Stimulated activated CD8-positive, alpha-beta memory T cell treated with anti-CD3 and anti-CD28 coated beads, Interleukin-15, amount 100 ng/mL, for 4 hours (primary cell): ENCODE measurements around the gene CDH13.

Experiments
- DNase-seq, 2 donors: peaks; one replicate each; pipeline ENCODE4 v3.0.0-alpha.2; 2020; ENCODE audit warnings: low read depth in 2 of 2

CDH13 gene

DNA sequence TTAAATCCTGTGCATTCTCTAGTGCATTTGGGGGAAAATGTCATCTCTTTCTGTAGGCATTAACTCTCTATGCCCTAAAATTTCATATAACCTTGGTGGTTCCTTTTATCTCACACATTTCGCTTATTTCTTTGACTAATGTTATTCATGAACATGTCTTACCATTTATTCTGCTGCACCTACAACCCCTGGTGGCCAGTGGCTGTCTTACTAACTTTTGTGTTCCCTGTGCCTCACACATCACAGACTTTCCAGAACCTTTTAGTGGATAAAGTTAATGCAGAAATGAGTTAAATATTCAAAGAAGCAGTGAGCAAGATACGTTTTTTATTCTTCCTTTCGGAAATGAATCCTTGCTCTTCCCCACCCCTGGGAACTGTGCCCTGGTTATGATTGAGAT lies 111.9 kb downstream of the CDH13 start:
- no peak for DNase-seq

DNA sequence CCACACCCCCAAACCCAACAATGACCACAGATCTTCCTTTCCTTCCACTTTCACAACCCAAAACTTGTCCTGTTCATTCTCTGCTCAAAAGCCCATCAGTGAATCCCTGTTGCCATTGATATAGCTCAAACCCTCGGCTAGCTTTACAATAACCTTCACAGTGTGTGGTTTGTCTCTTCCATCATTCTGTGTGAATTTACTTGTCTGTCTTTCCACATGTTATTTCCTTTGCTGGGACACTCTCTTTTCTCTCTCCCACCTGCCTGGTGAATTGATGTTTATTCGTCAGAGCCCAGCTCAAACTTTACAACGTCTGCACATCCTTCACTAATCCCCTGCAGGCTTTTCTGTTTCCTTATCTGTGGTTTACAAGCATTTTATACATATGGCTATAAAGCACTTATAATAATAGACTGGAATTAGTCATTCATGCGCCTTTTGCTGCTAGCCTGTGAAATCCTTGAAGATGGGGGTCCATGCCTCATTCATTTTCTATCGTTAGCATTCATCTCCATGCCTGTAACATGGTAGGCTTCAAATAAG lies 114.4 kb downstream of the CDH13 start:
- no peak for DNase-seq

DNA sequence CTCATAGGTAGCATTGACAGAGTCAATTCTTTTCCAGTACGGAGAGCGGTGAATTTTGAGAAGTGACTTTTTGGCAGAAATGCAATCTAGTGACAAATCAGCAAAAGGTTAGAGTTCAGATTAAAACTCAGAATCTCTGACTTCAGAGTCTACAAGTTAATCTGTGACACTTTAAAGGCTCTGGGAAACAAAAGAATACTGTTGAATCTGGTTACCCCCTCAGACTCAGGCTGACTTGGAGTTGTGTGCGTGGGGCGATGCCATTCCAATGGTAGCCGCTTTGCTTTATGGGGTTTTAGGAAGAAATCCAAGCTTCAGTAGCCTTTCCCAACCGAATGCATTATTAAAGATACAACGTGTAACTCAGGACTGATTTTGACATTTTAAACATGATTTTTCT lies 118.2 kb downstream of the CDH13 start:
- DNase-seq, result no peak

DNA sequence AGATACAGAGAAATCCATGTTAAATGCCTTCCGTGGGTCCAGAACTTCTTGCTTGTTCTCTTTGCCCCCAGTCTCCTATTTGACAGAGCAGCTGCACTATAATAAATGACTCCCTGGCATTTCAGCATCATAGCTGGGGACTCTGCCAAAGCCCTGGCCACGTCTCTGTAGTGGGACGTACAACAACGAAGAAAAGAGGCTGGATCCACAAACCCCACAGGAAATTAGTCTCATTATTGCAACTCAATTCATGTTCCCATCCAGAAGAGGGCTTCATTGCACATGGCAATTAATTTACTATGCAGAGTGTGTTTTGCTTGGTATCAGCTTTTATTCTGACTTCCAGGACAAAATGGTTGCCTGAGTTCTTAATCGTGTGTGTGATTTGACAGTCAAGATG lies 121.3 kb downstream of the CDH13 start:
- DNase-seq, result no peak

DNA sequence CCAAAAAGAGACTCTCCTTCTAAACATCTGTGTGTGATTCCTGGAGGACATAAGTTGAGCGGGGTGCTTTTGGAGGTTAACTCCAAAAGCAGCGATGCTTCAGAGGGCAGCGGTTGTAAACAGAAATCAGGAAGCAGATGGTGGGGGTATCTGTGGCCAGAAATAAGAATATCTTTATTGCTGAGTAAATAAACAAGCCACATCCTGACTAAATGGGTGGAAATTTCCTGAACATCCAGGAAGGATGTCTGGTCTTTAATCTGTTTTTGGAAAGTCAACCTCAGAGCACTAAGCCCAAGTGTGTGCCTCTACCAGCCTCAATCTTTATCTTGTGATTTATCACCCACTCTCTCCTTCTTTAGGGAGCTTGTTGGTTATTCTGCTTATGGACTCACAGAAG lies 123.3 kb downstream of the CDH13 start:
- no peak for DNase-seq

DNA sequence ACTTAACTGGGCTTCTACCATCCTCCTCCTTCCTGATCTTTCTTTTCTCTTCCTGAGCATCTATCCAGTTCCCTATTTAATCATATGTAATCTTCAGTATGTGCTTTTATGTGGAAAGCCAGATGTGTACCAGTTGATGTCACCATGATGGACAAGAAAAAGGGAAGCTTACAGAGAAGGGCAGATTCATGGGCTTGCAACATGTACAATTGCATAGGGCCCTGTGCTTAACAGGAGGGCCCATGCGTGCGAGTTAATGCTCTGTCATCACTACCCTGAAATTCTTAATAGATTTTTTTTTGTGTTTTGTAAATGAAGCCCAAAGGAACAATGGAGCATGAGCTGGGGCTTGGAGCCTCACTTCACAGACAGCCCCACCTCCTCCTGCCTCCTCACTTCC lies 124.3 kb downstream of the CDH13 start:
- no peak for DNase-seq

DNA sequence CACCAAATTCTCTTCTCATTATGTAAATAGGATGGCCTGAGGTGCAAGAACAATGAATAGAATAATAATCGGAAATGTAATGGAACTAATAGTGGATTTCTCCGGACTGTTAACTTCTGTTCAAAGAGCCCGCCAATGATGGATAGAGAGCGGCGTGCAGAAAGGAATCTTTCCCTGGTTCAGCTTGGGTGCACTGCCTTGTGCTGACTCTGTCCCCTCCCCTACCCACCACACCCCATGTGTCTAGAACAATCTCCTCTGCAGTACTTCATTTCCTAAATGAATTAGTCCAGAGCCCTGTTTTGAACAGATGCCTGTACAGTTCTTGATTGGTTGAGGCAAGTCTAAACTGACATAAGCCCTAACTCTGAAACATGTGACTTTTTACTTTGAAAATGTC lies 125.4 kb downstream of the CDH13 start:
- DNase-seq, result no peak

DNA sequence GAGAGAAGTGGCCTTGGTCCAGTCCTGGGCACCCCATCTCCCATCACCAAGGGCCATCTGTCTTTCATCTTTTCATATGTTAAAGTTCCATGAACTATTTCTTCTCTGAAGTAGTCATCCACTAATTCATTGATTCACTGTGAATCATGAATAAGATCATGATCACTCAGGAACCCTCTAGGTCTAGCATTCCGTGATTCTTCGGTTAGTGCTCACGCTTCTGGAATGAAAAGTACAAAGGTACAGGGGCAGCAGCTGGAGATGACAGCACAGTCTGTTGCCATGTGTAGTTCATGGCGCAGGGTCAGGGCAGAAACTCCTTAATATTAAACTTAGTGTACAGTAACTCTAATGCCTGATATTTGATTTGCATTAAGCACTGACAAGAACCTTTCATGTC lies 127.1 kb downstream of the CDH13 start:
- no peak for DNase-seq

DNA sequence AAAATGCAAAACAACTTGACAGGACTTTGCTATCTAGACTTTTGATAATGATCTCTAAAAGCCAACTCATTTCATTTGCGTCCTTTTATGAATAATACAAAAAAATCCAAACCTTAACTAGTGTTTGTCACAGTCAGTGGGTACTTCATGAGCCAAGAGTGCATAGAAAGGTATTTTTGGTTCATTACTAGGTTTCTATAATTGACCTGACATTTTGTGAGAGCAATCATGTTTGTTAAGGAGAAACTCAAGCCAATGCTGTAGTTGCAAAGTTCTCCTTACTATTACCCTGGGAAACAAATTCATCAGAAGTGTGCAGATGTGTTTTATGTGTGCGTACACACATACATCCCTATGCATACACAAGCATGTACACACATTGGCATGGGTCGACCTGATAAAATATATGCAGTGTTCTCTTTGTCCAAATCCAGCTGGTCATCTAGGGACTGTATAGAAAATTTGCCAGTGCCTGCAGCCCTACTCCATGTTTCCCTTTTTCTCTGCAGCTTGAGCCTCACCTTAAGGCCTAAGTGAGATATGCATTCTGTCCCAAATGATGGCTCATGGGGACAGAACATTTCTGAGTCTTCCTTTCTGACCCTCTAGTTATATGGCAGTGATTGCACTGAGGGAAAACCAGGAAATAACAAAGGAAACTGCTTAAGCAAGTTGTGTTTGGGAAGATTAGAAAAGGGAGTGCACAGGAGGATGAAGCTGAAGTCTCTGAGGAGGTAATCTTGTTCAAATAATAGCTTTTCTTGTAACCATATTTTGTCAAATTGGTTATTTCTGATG lies 128.1 kb downstream of the CDH13 start:
- DNase-seq, result no peak

DNA sequence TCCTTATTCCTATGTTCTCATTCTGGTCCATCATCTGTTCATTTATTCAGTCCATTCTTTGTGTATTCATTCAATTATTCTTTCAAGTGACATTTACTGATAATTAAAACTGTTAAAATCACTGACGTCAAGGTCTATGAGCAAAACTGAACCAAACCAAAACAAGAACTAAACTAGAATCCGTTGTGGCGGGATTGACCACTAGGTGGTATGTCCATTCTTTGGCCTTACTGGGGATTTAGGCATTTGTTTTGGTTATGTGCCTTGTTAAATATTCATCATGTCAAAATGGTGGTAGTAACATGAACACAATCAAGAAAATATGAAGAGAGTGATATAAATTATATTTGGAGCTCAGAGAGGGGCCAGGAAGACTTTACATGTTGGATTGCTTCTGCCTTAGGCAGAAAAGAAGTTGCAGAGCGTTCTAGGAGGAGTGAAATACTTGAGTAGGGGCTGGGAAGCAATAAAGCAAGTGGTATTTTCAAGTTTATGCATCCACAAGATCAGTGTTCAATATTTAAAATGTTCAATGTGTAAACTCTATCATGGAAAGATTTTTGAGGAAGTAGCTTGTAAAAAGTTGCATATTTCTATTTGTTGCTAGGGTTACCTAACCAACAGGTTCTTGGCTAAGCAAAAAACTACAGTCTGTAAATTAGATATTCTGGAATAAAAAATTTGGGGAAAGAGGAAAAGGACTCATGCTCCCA lies 129.0 kb downstream of the CDH13 start:
- DNase-seq, result no peak

DNA sequence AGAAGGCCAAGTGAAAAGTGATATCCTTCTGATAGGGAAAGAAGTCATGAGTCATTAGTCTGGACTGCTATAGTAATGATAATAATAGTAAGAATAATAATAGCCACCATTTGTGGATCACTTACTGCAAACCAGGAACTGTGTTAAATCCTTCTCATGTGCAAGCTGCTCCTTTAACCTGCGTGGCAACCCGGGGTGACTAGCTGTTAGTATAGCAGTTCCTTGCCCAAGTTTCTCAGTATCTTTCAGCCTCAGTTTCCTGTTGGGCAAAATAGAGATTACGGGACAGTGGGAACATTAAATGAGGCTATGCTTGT lies 129.5 kb downstream of the CDH13 start:
- no peak for DNase-seq

DNA sequence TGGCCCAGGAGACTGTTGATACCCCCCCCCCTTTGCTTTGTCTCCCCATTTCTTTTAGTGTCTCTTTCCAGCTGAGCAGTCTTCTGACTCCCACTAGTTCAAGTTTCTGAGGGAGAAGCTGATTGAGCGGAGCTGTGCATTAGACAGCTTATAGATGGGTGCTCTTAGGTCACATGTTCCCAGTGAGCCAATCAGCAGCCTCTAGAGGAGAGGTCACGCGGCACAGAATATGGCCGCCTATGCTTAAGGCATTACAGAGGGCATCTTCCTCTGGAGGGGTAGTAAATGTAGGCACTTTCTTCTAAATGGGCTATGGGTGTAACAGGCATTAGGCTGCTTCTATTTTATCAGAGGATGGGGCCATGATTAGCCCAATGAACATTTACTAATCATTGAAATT lies 131.6 kb downstream of the CDH13 start:
- DNase-seq, result no peak

DNA sequence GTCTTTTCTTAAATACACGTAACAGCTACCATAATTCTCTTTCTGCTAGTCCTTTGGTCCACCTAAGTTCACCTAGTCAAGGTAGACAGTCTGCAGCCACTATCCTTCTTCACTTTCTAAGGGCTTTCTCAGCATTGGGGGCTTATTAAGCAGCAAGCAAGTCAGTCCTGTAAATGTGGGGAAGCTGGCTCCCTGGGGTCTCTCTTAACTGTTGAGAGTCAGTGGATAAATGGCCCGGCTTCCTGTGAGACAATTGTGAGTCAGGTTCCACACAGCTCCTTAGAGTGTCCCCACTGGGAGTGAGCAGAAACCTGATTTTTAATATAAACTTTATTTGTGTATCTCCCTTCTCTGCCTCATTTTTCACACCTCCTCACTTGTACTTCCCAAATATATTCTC lies 132.1 kb downstream of the CDH13 start:
- no peak for DNase-seq

DNA sequence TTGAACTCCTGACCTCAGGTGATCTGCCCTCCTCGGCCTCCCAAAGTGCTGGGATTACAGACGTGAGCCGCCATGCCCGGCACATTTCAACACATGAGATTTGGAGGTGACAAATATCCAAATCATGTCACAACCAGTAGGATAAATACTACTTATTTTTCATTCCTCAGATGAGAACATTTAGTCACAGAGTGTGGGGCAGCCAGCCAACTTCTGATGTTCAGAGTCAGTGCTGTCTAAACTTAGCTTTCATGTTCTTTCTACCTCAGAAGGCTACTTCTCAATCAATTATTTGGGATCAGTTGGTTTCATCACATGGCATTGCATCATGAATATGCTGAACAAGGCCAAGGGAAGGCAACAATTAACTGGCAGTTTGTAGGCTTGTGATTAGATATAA lies 134.5 kb downstream of the CDH13 start:
- no peak for DNase-seq

DNA sequence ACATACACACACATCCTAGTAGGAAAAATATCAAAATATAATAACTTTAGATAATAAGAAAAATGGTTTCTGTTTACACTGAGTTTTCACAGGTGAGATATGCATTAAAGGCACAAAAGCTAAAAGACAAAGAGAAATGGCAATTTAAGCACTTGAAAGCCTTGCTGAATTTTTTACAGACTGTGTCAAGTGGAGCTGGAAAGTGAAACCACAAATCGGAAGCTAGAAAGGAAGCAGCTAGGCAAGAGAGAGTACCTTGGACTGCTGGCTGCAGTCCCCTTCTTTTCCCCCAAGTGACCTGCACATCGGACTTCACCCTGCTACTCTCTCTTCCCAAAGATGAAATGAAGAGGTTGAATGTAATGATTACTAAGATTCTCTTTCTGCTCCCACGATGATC lies 135.1 kb downstream of the CDH13 start:
- DNase-seq, result no peak

DNA sequence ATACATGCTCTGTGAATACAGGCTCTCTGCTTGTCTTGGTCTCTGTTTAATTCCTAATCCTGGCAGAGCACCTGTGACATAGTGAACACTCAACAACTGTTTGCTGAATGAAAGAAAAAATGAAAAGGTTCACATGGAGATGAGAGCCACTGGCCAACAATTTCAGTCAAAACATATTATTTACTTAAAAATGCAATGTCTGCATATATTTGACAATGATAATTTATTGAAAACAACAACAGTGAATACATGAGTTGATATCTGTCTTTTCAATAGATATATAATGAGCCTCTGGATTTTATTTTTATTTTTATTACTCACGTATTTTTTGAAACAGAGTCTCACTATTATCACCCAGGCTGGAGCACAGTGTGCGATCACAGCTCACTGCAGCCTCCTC lies 136.6 kb downstream of the CDH13 start:
- no peak for DNase-seq

DNA sequence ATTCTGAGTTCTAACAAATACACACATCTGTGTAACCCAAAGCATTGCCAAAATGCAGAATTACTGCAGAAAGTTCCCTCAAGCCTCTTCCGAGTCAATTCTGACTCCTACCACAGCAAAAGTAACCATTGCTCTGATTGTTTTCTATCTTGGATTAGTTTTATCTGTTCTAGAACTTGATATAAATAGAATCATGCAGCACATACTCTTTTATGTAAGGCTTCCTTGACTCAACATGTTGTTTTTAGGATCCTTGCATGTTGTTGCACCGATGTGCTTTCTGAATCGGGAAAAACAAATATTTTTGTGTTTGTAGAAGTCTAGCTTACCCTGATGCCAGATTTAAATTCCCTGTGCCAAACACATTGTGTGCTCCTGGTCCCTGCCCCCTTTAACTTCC lies 140.4 kb downstream of the CDH13 start:
- no peak for DNase-seq

DNA sequence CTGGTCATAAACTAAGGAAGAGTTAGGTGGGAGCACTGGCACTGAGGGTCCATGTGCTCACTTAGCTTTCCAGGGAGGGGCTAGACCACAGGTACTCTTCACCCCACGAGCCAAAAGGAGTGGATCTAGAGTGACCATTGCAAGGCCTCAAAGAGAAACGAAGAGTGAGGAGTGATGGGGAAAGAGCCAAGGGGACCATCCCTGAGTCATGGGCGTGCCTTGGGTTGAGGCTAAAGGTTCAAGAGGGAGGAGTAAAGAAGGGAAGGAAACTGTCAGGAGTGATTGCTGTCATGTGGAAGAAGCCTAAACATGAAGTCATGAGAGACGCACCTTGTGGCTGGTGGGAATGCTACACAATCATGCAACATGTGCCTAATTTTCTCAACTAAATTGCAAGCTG lies 141.0 kb downstream of the CDH13 start:
- no peak for DNase-seq

DNA sequence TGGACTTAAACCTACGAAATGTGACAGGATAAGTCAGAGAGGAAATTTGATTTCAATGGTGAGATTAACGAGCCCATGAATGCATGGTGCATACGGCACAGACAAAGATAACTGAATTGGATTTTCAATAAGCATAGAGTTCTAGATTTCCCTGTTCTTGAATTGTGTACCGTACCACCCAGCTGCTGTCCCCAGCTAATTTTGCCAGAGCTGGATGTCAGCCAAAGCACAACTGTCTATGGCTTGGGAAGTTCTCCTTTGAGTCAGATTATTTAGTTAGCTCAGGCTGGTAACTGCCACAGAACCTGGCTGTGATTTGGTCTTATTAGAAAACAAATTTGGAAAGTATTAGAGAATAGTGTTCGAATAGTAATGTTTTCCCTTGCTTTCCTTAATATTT lies 143.1 kb downstream of the CDH13 start:
- no peak for DNase-seq

DNA sequence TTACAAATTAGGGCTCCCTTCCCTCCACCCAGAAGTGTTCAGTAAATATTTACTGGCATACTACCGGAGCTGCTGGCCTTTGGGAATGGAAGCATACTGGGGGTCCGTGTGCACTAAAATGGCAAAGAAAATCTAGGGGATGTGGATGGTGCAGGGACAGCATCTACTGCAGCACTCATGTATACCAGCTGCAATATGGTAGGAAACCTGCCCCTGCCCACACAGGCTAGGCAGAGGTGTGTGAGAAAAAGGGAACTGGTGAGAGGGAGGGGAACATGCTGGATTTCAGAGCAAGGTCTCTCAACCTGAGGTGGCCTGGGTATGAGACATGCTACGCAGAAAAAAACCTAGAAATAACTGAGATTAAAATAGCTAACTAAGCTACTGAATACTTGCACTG lies 145.4 kb downstream of the CDH13 start:
- no peak for DNase-seq

DNA sequence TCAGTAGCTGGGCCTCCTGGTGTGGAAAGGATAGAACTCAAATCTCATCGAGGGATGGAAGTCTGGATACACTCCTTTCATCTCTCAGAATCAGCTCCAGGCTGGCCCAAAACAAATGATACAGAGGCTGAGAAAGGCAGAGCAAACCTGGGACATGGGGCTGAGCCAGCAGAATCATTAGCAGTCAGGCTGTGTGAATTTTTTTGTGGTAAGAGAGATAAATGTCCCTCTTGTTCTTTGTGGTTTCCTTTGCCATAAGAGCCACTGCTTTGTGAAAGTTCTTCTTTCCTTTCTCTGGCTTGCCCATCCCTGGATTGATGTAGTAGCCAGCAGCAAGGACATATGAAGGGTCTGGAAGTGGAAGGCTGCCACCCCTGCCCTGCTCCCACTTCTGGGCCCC lies 146.2 kb downstream of the CDH13 start:
- DNase-seq, result no peak

DNA sequence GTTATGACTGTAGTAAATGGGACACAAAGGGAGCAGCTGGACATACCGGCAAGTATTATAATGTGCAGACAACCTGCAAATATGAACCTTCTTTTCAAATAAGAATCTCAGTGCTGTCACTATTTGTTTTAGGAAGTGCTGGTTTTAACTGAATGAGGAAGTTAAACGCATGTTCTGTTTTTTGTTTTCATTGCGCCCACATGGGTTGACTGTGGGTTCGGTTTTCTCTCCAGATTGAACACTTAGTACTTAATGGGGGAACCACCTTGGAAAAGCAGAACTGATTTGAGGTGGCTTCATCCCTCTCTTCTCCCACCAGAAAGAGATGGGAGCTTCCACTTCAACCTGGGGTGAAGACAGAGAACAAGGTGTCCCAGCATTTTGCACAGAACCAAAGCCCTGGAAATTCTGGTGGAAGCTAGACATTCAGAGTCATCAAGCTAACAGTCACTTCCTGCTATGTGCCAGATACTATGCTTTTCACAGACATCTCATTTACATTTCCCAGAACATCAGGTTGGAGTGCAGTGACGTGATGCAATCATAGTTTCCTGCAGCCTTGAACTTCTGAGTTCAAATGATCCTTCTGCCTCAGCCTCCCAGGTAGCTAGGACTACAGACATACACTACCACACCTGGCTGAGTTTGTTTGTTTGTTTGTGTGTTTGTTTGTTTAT lies 149.8 kb downstream of the CDH13 start:
- no peak for DNase-seq

DNA sequence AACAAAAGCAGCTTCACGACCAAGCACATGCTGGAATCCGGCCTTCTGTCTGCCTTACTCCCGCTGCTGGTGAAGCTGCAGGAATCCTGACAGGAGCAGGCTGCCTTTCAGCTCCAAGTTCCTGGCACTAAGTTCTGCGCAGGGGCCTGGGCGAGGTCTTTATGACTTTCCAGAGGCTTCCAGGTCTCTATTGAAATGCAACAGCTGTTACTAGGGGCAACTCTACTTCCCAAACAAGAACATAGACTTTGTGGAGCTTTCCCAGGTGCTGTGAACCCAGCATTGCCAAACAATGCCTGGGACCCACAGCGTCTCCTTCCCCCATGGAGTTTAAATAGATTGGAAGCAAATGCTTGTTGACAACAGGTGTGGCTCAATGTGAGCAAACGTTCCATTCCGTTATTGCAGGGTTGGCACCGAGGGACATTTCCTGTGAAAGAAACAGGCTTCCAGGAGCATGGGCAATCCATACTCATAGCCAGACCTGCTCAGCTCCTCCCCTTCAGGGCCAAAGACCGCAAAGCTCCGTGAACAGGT lies 156.0 kb downstream of the CDH13 start:
- no peak for DNase-seq
